Astrocyte of the spinal cord (primary cell): ENCODE measurements around the gene PHACTR3.

Experiments
- DNase-seq: peaks from one replicate; pipeline ENCODE4 v3.0.0; 2011; ENCODE audit warnings: low read depth, low spot score
- H3K4me3 ChIP-seq: 2 replicates; pipeline ENCODE4 v1.5.1; 2011; ENCODE audit warnings: low read depth, mild to moderate bottlenecking, low read length, moderate library complexity
- in situ Hi-C: cut with HindIII; loops from 2 replicates; pipeline ENCODE4 v1.10.0; 2017; ENCODE audit warnings: low sequenced_read_pairs
- TF ChIP-seq, protein P1 (sequence below): IDR thresholded peaks from 2 replicates; pipeline ENCODE4 v1.5.1; 2012; ENCODE audit warnings: low read depth, mild to moderate bottlenecking, low read length, inconsistent platforms

Gene PHACTR3

DNA sequence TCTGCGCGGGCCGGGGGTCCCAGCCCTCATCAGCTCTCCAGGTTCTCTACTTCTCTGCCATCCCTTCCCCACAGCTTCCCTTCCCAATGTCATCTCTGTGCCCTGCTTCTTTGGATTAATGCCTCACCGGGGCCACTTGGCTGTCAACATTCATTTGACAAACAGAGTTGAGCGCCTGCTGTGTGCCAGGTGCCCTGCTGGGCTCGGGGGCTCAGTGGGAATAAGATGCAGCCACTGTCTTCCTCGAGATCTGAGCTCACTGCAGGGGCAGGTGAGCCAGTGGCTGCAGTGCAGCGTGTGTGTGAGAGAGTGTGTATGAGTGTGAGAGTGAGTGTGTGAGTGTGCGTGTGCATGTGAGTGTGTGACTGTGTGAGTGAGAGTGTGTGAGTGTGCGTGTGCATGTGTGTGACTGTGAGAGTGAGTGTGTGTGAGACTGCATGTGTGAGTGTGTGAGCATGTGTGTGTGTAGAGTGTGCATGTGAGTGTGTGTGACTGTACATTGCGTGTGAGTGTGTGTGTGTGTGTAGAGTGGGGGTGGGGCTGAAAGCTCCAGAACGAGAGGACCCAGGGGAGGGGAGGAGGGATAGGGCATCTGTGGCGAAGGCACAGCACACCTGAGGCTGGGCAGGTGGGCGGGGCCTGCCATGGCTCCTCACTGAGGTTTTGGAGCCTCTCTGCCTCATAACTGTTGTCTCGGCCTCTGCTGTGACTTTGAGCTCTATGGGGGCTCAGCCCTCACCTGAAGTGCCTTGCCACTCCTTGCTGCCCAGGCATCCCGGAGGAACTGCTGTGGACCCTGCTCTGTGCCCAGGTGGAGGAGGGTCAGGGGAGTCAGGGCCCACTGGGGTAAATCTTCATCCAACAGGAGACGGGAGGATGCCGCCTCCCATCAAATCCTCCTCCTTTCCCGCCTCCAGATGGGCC, 36.5 kb upstream of the PHACTR3 start:
- no peak overlapping the region for H3K4me3 ChIP-seq
- in situ Hi-C loops, result no loop called here
- TF ChIP-seq, protein P1, sequence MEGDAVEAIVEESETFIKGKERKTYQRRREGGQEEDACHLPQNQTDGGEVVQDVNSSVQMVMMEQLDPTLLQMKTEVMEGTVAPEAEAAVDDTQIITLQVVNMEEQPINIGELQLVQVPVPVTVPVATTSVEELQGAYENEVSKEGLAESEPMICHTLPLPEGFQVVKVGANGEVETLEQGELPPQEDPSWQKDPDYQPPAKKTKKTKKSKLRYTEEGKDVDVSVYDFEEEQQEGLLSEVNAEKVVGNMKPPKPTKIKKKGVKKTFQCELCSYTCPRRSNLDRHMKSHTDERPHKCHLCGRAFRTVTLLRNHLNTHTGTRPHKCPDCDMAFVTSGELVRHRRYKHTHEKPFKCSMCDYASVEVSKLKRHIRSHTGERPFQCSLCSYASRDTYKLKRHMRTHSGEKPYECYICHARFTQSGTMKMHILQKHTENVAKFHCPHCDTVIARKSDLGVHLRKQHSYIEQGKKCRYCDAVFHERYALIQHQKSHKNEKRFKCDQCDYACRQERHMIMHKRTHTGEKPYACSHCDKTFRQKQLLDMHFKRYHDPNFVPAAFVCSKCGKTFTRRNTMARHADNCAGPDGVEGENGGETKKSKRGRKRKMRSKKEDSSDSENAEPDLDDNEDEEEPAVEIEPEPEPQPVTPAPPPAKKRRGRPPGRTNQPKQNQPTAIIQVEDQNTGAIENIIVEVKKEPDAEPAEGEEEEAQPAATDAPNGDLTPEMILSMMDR, result no peak
- no peak for DNase-seq

DNA sequence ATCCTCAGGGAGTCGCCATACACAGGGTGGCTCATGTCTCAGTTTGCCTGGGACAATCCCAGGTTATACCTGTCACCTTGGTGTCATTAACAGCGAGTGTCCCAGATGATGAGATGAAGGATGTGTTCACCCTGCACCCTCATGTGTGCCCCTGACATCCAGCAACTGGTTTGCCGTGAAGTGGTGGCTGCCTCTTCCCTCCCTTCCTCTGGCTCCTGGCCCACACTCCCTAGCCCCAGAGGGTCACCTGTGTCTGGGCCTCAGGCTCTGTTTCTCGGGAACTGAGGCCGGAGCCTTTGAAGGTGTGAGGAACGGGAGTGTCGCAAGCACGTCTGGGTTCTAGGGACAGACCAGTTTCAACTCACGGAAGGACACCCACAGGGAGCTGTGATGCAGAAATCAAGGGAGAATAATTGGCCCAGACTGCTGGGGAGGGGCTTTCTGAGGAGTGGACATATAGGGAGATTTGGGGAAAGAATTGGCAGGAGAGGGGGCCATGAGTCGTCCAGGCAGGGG, 35.8 kb upstream of the PHACTR3 start:
- TF ChIP-seq, protein P1, result no peak
- no peak overlapping the region for H3K4me3 ChIP-seq
- no peak for DNase-seq
- in situ Hi-C loops, result no loop called here

DNA sequence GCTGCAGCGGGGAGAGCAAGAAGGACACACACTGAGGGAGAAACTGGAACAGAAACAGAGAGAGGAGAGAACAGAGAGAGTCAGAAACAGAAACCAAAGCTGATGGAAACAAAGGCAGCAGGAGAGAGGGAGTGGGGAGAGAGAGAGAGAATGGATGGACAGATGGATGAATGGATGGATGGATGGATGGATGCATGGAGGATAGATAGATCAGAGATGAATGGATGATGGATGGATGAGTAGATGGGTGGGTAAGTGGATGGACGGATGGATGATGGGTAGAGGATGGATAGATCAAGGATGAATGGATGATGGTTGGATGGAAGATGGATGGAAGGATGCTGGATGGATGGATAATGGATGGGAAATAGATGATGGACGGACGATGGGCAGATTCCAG, 35.0 kb upstream of the PHACTR3 start:
- in situ Hi-C loops, result no loop called here
- H3K4me3 ChIP-seq, result no peak overlapping the region
- no peak for DNase-seq
- TF ChIP-seq, protein P1, result no peak

DNA sequence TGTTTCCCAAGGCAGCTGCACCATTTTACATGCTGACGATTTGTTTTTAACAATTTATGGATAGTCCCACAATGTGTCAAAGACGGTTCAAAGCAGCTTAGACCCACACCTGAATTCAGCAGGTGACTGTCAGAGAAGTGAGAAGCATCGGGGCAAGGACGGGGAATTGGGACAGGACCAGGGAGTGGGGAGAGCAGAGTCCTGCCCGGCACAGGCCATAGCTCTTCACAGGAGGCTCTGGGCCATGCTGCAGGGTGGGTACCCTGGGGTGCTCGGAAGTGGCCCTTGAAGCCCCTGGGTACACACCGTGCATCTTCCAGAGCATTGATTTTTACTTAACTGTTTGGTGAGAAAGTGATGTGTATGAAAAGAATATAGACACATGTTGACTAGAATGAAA, 33.2 kb upstream of the PHACTR3 start:
- TF ChIP-seq, protein P1, result no peak
- in situ Hi-C loops, result no loop called here
- DNase-seq, result no peak
- H3K4me3 ChIP-seq, result no peak overlapping the region

DNA sequence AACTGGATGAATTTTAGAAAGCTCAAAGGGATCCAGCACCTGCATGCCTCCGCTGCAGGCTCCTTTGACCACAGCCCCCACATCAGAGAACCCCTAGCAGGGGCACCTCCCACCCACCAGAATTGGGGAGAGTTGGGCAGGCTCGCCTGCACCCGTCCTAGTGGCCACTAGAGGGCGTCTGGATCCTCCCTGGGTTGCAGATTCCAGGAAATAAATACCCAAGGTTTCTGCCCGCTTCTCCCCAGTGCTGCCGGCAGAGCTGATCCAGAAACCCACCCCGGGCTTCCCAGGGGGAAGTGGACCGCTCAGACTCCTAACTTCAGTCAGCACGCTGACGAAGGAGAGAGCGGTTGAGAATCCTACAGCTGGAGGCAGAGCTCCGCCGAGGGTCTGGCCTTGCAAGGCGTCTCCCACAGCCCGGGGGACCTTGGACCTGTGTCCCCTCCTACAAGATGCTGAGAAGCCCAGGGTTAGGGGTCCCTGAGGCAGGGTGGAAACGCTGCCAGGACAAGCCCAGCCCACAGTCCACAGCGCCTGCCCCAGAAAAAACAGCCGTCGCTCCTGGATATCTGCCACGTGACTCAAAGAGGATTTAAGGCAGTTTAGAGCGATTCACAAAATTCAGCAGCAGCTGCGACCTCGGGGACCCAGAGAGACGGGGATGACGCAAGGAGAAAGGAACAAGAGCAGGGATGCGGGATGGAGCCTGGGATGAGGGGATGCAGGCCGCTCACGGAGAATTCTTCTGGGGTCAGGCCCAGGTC, 32.6 kb upstream of the PHACTR3 start:
- peak; percentile 45 for DNase-seq
- H3K4me3 ChIP-seq, result peak overlapping the region; percentile 26
- in situ Hi-C loops, result no loop called here
- TF ChIP-seq, protein P1, result peak; percentile 96

DNA sequence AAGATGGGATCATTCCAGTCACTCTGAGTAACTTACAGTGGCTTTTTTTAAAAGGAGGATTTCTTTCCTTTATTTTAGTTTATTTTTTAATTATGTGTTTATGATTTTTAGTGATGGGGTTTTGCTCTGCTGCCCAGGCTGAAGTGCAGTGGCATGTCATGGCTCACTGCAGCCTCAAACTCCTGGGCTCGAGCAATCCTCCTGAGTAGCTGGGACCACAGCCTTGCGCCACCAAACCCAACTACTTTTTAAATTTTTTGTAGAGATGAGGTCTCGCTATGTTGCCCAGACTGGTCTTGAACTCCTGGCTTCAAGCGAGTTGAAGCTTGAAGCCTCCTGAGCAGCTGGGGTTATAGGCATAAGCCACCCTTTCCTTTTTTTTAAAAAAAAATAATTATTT, 31.8 kb upstream of the PHACTR3 start:
- TF ChIP-seq, protein P1, result no peak
- DNase-seq, result no peak
- in situ Hi-C loops, result no loop called here
- no peak overlapping the region for H3K4me3 ChIP-seq
